Measurements from ENCODE around the gene SPI1. TPM values are rescaled to one million over a fixed set of nuclear protein-coding genes. Genes with fewer than 3 reads are reported as not detected.
A peak's percentile ranks its signal among the peaks of the same experiment; 100 is the strongest.

The SPI1 gene
- total RNA-seq, 1 donor from 2014 or later = 12.0 TPM

- intact Hi-C loops (cut with DNase I) = no loop called here
- DNase-seq (ENCODE audit: low spot score) = peak; percentile 56
Observed at GRCh38 chr11:47391711-47392432, 13.5 kb upstream of the SPI1 start.

DNA sequence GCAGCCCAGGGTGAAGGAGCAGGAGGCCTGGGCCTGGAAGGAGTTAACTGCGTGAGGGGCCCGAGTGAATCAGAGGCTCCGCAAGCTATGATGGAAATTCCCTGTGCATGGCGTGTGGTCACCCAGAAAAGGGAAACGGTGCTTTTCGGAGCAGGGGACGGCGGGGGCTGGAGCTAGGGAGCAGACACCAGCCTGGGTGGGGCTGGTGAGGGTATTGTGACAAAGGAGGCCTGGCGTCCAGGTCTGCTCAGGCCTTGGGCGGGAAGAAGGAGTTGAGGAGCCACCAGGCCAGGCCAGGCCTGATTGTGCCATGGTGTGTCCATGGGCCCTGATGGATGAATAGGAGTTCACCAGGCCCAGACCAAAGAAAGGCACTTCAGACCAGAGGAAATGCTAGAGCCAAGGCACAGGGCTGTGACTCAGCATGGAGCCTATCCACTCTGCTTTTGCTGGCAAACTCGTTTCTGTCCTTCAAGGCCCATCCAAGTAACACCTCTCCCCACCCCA lies 12.8 kb upstream of the SPI1 start:
- intact Hi-C loops (cut with DNase I) = no loop called here
- DNase-seq (ENCODE audit: low spot score) = peak; percentile 85

GRCh38 chr11:47390422-47390760 lies 12.0 kb upstream of the SPI1 start:
- no peak for DNase-seq (ENCODE audit: low spot score)
- intact Hi-C loops (cut with DNase I) = no loop called here

GRCh38 chr11:47389577-47390421 lies 11.5 kb upstream of the SPI1 start:
- DNase-seq (ENCODE audit: low spot score) = no peak
- intact Hi-C loops (cut with DNase I) = no loop called here

DNA sequence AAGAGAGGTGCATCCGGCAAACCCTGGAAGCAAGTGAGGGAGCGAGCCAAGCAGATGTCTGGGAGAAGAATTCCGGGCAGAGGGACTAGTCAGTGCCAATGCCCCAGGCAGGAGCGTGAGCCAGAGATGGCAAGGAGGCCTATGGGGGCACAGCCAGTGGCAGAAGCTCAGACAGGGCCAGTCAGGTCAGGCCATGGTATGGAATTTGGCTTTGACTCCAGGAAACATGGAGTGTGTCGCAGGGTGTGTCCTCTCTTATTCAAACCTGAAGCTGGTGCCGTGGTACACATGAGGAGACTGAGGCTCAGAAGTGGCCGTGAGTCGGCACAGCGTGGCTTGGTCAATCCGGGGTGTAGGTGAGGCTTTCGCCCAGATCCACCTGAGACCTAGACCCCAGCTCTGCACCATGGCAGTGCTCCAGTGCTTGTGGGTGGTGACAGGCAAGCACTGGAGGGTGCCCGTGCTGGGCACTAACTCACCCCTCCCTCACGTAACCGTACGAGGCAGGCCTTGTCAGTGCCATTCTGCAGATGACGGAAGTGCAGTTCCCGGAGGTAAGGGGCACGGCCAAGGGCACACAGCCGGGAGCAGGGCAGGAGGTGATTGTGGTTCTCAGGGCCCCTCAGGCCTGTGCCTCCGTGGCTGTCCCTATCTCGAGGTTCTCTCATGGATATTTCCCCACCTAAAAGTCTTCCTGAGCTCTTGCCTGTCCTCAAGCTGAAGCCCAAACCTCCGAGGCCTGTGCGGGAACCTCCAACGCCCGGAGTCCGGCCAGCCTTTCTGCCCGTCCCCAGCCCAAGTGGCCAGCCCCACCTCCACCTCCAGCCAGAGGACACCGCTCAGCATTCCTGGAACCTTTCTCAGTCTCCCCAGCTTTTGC lies 10.6 kb upstream of the SPI1 start:
- DNase-seq (ENCODE audit: low spot score) = peak; percentile 90
- intact Hi-C loops (cut with DNase I) = no loop called here

DNA sequence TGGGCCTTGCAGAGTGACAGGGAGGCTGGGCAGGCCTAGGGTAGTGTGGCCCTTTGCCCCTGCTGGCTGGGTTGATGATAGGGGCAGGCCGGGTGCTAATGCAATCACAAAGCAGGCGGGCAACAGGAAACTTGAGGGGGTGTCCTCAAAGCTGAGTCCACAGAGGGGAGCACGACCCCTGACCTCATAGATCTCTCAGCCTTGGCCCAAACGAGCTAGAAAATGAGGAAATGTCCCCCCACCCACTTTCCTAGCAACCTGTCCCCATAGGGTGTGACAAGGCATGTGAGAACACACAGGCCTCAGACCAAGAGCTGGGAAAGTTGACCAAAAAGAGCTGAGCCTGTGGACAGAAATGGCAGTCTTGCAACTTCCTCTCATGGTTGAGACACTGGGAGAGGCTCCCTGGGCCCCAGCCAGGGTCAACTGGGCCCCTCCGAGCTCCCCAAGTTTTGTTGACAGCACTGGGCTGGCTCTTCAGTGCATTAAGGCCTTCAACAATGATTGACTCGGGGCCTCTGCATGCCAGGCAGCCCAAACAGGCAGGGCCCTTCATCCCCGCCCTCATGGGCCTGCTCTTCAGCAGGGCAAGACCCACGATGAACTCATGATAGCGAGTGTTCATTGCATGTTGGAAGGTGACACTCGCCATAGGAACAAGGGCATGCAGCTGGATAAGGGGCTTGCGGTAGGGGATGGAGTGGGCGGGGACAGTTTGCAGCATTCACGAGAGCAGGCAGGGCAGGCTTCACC lies 9.8 kb upstream of the SPI1 start:
- DNase-seq (ENCODE audit: low spot score) = no peak
- intact Hi-C loops (cut with DNase I) = no loop called here

DNA sequence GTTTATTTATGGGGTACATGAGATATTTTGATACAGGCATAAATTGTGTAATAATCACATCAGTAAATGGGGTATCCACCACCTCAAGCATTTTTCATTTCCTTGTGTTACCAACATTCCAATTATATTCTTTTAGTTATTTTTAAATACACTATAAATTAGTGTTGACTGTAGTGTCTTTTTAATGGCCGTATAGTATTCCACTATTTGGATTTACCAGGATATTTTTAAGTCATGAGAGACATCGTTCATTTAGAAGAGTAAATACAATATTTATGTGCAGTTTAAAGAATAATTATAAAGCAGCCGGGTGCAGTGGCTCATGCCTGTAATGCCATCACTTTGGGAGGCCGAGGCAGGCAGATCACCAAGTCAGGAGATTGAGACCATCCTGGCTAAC lies 6.2 kb upstream of the SPI1 start:
- DNase-seq (ENCODE audit: low spot score) = no peak
- intact Hi-C loops (cut with DNase I) = no loop called here

- no peak for DNase-seq (ENCODE audit: low spot score)
- intact Hi-C loops (cut with DNase I) = no loop called here
Observed at GRCh38 chr11:47383071-47383470, 4.7 kb upstream of the SPI1 start.

- no peak for DNase-seq (ENCODE audit: low spot score)
- intact Hi-C loops (cut with DNase I) = no loop called here
Observed at GRCh38 chr11:47380078-47380477, 1.7 kb upstream of the SPI1 start.

GRCh38 chr11:47379317-47379716 lies 970 bp upstream of the SPI1 start:
- intact Hi-C loops (cut with DNase I) = loop anchor here (10.0 kb wide), 1 partner anchor 465 kb away; the partner anchor contains the start of gene NUP160
- no peak for DNase-seq (ENCODE audit: low spot score)

DNA sequence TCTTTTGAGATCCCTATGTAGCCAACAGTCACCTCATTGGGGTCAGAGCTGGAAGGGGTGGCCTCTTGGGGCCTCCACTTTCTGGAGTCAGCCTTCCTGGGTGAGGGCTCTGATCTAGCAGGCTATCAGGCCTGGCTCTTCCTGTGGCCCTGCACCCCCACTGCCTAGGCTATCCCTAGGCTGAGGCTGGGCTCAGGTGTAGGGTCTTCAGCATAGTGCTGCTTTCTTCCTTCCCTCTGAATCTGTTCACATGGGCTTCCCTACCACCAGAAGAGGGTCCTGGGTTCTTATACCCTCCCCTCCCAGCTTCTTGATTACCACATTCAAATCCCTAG lies 456 bp upstream of the SPI1 start:
- intact Hi-C loops (cut with DNase I) = loop anchor here (10.0 kb wide), 1 partner anchor 466 kb away; the partner anchor contains the start of gene NUP160
- DNase-seq (ENCODE audit: low spot score) = no peak

GRCh38 chr11:47377571-47378009 lies 757 bp downstream of the SPI1 start:
- intact Hi-C loops (cut with DNase I) = loop anchor here (10.0 kb wide), 1 partner anchor 467 kb away; the partner anchor contains the start of gene NUP160
- DNase-seq (ENCODE audit: low spot score) = no peak

DNA sequence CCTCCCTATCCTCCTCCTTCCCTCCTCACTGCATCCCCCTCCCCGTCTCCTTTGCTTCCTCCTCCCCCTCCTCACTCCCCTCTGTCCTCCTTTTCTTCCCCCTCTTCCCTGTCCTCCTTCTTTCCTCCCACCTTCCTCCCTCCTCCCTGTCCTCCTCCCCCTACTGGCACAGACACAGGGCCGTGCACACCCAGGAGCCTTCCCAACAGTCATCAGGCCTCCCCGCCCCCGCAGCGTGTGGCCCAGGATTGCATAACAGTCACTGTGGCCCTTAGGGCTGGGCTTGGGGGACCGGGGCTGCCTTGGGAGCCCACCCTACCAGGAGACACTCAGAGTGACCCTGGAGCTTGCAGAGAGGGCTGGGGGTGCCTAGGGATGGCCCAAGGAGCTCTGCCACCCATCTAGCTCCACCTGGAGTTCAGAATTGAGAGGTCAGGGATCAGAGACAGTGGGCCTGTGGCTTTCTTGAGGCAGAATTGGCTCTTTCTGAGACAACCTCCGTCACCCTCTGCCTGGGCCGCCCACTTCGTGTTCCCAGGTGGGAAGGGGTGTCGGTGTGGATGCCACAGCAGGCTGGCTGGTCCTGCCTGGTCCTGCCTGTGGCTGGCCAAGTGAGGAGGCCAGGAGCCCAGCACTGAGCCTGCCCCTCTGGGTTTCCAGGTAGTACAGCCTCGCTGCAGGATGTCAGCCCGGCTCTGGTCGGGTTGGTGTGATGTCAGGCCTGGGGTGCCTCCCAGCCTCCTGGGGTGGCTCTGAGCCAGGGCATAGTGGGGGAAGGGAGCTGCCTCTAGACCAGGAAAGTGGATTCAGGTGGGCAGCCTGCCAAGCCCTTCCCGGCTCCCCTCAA lies 1.6 kb downstream of the SPI1 start:
- intact Hi-C loops (cut with DNase I) = loop anchor here (10.0 kb wide), 1 partner anchor 468 kb away; the partner anchor contains the start of gene NUP160
- DNase-seq (ENCODE audit: low spot score) = peak; percentile 92

- DNase-seq (ENCODE audit: low spot score) = no peak
- intact Hi-C loops (cut with DNase I) = loop anchor here (10.0 kb wide), 1 partner anchor 469 kb away; the partner anchor contains the start of gene NUP160
Observed at GRCh38 chr11:47376107-47376524, 2.2 kb downstream of the SPI1 start.

DNA sequence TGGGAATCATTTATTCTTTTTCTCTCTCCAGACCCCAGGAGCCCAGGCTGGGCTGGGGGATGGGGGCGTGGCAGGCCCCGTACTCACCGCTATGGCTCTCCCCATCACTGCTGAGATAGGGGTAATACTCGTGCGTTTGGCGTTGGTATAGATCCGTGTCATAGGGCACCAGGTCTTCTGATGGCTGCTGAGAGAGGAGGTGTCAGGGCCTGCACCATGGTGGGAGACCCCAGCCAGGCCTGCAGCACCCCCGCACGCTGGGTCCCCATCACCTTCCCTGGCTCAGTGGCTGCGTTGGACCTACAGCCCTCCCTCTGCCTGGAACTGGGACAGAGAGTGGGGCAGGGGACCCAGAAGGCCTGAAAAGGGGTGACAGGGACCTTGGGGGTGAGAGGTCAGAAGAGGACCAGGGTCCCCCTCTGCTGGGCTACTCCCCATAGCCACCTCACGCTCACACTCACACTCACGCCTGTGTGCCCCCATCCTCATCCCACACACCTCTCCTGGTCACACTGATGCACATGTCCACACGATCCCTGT lies 2.7 kb downstream of the SPI1 start:
- DNase-seq (ENCODE audit: low spot score) = no peak
- intact Hi-C loops (cut with DNase I) = loop anchor here (2.0 to 10.0 kb wide), 4 partner anchors 25 to 469 kb away; partner anchors contain the start of genes NUP160 and SLC39A13

GRCh38 chr11:47375020-47375419 lies 3.3 kb downstream of the SPI1 start:
- intact Hi-C loops (cut with DNase I) = loop anchor here (2.0 to 10.0 kb wide), 4 partner anchors 26 to 470 kb away; partner anchors contain the start of genes NUP160 and SLC39A13
- DNase-seq (ENCODE audit: low spot score) = no peak

GRCh38 chr11:47374720-47375019 lies 3.7 kb downstream of the SPI1 start:
- no peak for DNase-seq (ENCODE audit: low spot score)
- intact Hi-C loops (cut with DNase I) = loop anchor here (2.0 to 10.0 kb wide), 4 partner anchors 26 to 470 kb away; partner anchors contain the start of genes NUP160 and SLC39A13
